ENCODE data around the gene ZFYVE28.

The ZFYVE28 gene

GRCh38 chr4:2451821-2452785, 33.7 kb upstream of the ZFYVE28 start:
- H3K4me3 Mint-ChIP-seq, result no peak overlapping the region
- H3K27ac Mint-ChIP-seq, result peak overlapping the region; percentile 45
- TF ChIP-seq CTCF (IDR thresholded peaks at IDR 0.05), result no peak
- H3K9me3 Mint-ChIP-seq, result no peaks in the 10 kb centered on the region
- H3K4me1 Mint-ChIP-seq, result peaks cover 8% of the 10 kb centered on the region
- no peaks in the 10 kb centered on the region for H3K36me3 Mint-ChIP-seq (ENCODE audit: low read depth)
- peaks cover 18% of the 10 kb centered on the region for H3K27me3 Mint-ChIP-seq (ENCODE audit: low read depth, poor library complexity)
- DNase-seq, result no peak

GRCh38 chr4:2451036-2451520, 32.6 kb upstream of the ZFYVE28 start:
- peaks cover 8% of the 10 kb centered on the region for H3K4me1 Mint-ChIP-seq
- H3K36me3 Mint-ChIP-seq (ENCODE audit: low read depth), result no peaks in the 10 kb centered on the region
- peaks cover 18% of the 10 kb centered on the region for H3K27me3 Mint-ChIP-seq (ENCODE audit: low read depth, poor library complexity)
- H3K4me3 Mint-ChIP-seq, result no peak overlapping the region
- DNase-seq, result no peak
- no peak for TF ChIP-seq CTCF (IDR thresholded peaks at IDR 0.05)
- no peak overlapping the region for H3K27ac Mint-ChIP-seq
- H3K9me3 Mint-ChIP-seq, result no peaks in the 10 kb centered on the region

GRCh38 chr4:2450394-2451035, 32.1 kb upstream of the ZFYVE28 start:
- no peak overlapping the region for H3K27ac Mint-ChIP-seq
- H3K36me3 Mint-ChIP-seq (ENCODE audit: low read depth), result no peaks in the 10 kb centered on the region
- H3K4me3 Mint-ChIP-seq, result no peak overlapping the region
- H3K9me3 Mint-ChIP-seq, result no peaks in the 10 kb centered on the region
- H3K4me1 Mint-ChIP-seq, result peaks cover 8% of the 10 kb centered on the region
- no peak for DNase-seq
- H3K27me3 Mint-ChIP-seq (ENCODE audit: low read depth, poor library complexity), result peaks cover 18% of the 10 kb centered on the region
- no peak for TF ChIP-seq CTCF (IDR thresholded peaks at IDR 0.05)

GRCh38 chr4:2449511-2450392, 31.3 kb upstream of the ZFYVE28 start:
- Mint-ChIP-seq H3K27me3 (ENCODE audit: low read depth, poor library complexity) (peaks cover 18% of the 10 kb centered on the region), H3K4me3 (no peak overlapping the region), H3K27ac (no peak overlapping the region), H3K4me1 (peaks cover 8% of the 10 kb centered on the region), H3K9me3 (no peaks in the 10 kb centered on the region), H3K36me3 (ENCODE audit: low read depth) (no peaks in the 10 kb centered on the region)
- DNase-seq, result no peak
- no peak for TF ChIP-seq CTCF (IDR thresholded peaks at IDR 0.05)

GRCh38 chr4:2449051-2449450, 30.6 kb upstream of the ZFYVE28 start:
- no peak for DNase-seq
- H3K27ac Mint-ChIP-seq, result no peak overlapping the region
- H3K4me1 Mint-ChIP-seq, result peaks cover 8% of the 10 kb centered on the region
- H3K36me3 Mint-ChIP-seq (ENCODE audit: low read depth), result no peaks in the 10 kb centered on the region
- no peak overlapping the region for H3K4me3 Mint-ChIP-seq
- no peaks in the 10 kb centered on the region for H3K9me3 Mint-ChIP-seq
- no peak for TF ChIP-seq CTCF (IDR thresholded peaks at IDR 0.05)
- peaks cover 17% of the 10 kb centered on the region for H3K27me3 Mint-ChIP-seq (ENCODE audit: low read depth, poor library complexity)
